Hematopoietic multipotent progenitor cell (in vitro differentiated cells): Measurements from ENCODE around the gene BEAN1. TPM values are rescaled to one million over a fixed set of nuclear protein-coding genes. Genes with fewer than 3 reads are reported as not detected.
A peak's percentile ranks its signal among the peaks of the same experiment; 100 is the strongest.

ENCODE experiments used
- DNase-seq, 3 donors: peaks; one replicate each; pipeline ENCODE4 v3.0.0-alpha.2; 2011 to 2015; ENCODE audit warnings: low read depth in 2 of 3, low spot score in 2 of 3
- total RNA-seq: library from RNA; depleted of rRNA; stranded (reverse); fragments of >200 nt; gene quantifications from one replicate; pipeline ENCODE4 v1.2.3, GENCODE V29; 2012

Gene BEAN1
- total RNA-seq, 1 donor = not detected

DNA sequence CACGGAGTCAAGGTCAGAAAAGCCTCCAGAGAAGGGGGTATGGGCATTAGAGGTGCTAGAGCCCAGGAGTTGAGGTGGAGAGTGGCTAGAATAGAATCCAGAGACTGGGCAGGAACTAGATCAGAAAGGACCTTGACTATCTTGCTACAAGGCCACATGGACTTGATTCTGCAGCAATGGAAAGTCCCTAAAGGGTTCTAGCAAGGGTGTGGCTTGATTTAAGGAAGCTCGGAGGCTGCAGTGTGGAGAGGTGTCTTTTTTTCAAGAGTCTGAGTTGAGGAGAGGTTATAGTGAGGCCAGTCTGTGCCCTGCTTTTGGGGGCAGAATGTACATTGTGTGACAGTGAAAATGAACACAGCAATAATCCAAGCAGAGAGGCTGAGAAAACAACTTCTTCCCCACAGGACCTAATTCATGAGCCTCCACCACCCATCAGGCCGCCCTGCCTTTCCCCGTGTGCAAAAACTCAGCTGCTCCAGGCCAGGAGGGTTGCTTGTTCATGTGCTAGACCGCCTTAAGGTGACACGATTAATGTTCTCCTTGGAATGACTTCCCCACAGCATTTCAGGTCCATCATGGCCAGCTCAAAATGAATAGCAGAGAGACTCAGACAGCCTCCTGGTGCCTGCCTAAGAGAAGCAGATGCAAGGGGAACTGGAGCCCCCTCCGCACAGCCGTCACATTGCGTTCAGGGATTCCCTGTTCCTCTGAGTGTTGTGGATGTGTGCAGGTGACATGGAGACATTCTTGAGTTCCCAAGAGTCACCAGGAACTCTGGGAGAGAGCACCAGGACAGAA is 8.7 kb upstream of the BEAN1 start:
- DNase-seq = no peak

- no peak for DNase-seq
Measured at GRCh38 chr16:66419527-66419926, 7.6 kb upstream of the BEAN1 start.

DNA sequence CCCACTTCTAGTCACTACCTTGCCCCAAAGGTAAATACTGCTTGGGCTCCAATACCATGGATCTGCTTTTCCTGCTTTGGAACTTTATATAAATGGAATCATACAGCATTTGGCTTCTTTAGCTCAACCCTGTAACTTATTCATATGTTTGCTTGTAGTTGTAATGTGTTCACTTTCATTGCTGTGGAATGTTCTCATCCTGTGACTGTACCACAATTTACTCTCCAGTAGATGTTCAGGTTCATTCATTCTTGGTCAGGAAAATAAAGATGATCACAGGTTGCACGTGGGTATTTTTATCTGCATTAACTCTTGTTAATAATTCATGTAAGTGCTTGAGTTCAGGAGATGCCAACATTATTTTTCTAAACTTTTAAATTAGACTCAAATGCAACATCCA is 6.7 kb upstream of the BEAN1 start:
- DNase-seq = no peak

GRCh38 chr16:66421891-66422290 is 5.2 kb upstream of the BEAN1 start:
- no peak for DNase-seq

DNA sequence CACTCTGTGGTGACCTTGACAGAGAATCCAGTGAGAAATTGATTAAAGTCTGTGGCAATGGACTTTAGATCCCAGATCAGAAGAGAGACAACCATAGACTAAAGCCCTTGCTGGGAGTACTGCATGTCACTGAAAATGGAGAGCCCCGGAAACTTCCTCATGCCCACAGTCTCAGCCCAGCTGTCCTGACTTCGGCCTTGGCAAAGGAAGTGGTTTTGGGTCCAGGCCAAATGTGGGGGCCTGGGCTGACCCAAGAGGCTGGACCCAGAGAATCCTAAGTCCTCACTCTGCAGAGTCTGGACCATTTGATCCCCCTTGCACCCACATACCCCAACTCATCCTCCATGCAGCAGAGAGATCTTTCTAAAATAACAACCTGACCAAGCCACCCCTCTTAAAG is 4.7 kb upstream of the BEAN1 start:
- DNase-seq = no peak

DNA sequence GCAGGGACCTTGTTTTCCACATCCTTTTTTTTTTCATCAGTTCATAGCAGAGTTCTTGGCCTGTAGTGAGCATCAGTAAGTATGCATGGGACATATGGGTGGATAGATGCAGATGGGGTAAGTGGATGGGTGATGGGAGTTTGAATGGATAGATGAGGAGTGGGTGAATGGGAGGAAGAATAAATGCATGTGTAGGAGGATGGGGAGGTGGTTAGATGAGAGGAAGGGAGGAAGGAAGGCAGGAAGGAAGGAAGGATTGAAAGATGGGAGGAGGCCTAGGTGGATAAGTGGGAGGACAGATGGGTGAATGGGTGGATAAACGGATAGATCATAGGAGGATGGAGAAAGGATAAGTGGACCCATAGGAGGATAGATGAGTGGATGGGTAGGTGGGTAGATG is 3.9 kb upstream of the BEAN1 start:
- no peak for DNase-seq

DNA sequence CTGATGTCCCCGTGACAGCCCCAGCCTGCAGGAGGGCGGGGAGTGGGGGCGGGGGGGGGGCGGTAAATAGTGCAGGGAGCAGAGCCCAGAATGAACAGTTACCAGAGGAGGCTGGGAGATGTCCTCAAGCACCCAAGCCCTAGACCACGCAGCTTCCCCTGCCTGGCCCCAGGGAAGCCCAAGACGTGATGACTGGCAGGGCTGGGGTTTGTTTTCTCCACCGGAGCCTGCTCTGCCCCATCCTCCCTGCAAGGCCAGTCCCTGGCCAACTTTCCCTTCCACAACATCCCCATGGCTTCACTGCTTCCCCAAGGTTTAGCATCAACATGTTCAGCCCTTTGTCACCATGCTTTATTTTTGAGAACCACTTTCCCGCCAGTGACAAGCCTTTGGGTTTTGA is 1.4 kb upstream of the BEAN1 start:
- no peak for DNase-seq

DNA sequence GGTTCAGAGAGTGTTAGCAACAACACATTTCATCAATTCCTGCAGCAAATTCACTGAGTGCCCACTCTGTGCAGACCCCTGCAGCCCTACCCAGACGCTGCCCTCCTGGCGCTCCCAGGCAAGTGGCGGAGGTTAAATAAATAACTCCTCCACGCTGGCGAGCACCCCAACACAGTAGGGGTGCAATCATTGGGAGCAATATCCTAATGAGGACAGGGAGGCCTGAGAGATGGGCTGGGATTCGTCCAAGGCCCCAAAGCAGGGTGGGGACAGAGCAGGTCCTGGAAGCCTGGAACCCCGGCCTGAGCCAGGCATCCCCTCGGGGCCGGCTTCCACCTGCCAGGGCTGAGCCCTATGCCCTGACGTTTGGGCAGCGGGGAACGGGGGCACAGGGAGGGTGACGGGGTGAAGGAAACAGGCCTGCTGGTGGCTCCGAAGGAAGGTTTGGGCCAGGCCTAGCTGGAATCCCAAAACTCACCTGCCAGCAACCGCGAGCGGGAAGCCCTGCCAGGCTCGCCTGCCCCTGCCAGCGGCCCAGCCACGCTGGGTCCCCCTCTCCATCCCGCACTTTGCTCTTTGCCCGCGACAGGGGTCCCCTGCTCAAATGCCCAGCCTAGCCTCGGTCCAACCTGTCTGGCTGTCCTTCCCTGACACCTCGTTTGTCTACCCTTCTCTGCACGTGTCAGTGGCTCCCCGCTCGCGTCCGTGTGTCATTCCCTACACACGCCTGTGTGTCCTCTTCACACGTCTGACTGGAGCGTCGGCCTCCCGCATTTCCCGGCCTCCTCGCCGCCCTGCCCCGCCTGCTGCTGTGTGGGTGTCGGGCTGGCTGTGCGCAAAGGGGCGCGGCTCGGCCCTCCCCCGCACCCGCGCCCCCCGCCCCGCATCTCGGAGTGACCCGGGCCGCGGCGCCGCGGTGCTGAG is 721 bp upstream of the BEAN1 start:
- peak in 1 of 3 donors; percentile 14 for DNase-seq

GRCh38 chr16:66427871-66428681 is 981 bp downstream of the BEAN1 start:
- DNase-seq = peak in 1 of 3 donors; percentile 23

GRCh38 chr16:66428682-66429251 is 1.7 kb downstream of the BEAN1 start:
- DNase-seq = no peak

GRCh38 chr16:66429290-66429962 is 2.3 kb downstream of the BEAN1 start:
- DNase-seq = no peak

- no peak for DNase-seq
Measured at GRCh38 chr16:66430214-66430613, 3.1 kb downstream of the BEAN1 start.

GRCh38 chr16:66431760-66432159 is 4.7 kb downstream of the BEAN1 start:
- DNase-seq = no peak

DNA sequence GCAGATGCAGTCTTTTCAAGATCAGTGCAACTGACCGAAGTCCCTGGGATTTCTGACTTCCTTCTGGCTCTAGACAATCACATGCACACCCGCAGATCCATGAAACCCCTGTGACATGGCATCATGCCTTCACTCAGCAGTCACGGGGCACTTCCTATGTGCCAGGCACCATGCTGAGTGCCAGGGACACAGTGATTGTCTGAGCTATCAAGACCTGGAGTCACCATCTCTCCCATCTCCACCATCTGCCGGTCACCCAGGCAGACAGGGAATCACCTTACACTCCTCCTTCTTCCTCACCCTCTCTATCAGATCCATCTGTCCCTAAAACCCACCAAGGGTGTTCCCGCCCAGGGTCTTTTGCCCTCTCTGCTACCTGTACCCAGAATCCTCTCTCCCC is 5.3 kb downstream of the BEAN1 start:
- no peak for DNase-seq

DNA sequence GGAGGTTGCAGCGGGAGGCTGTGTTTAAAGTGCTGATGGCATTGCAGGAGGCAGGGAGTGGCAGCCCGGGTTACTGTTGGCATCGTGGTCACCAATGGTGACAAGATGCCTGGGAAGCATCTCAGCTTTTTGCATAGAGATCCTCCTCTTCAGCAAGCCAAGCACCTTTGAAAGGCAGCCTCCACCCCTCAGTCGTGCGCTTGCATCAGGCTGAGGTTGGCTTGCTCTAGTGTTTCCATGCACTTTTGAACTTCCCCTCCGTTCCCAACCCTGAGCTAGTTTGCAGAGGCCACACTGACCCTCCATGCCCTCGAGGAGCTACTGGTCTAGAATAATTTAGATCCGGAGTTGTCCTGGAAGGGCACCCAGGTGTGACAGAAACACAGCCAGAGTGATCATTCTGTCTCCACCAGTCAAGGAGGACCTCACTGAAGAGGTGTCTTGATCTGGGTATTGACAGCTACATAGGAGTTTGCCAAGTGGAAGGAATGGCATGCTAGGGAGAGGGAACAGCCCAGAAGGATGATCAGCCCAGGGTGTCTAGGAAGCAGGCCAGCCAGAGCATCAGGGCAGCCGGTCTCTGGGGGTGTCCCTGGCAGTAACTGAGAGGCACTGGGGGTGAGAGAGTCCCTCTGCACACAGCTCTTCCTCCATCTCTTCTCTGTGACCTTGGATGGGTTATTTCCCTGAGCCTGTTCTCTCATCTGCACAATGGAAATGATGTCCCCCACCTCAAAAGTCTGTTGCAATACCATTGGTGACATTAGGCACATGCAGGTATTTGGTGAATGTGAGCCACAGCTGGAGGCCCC is 7.7 kb downstream of the BEAN1 start:
- DNase-seq = no peak

GRCh38 chr16:66435896-66436295 is 8.8 kb downstream of the BEAN1 start:
- DNase-seq = no peak

GRCh38 chr16:66437391-66437945 is 10.4 kb downstream of the BEAN1 start:
- DNase-seq = no peak

GRCh38 chr16:66438536-66438935 is 11.4 kb downstream of the BEAN1 start:
- no peak for DNase-seq
